NCI-H1417 (cell line): ENCODE measurements around the gene SENP6.
"Not testable (repeated sequence)": the region's sequence is repeated elsewhere in the genome, so short reads cannot be mapped to it uniquely, and the experiment has no call there.

Source experiments
- DNase-seq, 3 experiments: peaks; one replicate each; lab custom pipeline; 2025; lab: John Stamatoyannopoulos, UW

Gene SENP6

DNA sequence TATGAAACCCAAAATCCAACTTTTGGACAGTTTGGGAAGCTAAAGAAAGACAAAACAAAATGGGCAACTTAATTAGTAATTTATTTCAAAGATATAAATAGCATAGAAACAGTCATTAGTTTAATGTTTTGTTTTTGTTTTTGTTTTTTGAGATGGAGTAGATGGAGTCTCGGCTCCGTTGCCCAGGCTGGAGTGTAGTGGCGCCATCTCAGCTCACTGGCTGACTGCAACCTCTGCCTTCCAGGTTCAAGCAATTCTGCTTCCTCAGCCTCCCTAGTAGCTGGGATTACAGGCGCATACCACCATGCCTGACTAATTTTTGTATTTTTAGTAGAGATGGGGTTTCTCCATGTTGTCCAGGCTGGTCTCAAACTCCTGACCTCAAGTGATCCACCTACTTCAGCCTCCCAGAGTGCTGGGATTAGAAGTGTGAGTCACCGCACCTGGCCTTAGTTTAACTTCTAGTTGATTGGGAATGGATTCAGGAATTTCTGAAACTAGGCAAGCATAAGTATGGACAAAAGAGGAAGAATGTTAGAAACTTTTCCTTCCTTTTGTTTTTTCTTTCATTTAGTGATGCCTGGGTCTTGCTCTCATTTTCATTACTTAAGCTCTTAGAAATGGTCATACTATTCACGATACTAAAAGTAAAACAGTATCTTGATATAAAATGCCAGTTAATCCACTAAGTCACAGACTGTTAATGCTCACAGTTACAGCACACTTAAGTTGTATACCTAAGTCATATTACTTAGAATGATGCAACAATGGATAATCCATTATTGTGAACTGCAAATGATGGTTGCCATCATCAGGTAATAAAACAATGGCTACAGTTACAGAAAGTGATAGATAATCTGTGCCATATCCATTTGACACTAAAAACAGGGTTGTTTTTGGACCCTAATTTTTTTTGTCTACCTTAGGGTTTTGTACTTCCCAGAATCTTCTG is 8.2 kb downstream of the SENP6 start:
- DNase-seq = no peak

DNA sequence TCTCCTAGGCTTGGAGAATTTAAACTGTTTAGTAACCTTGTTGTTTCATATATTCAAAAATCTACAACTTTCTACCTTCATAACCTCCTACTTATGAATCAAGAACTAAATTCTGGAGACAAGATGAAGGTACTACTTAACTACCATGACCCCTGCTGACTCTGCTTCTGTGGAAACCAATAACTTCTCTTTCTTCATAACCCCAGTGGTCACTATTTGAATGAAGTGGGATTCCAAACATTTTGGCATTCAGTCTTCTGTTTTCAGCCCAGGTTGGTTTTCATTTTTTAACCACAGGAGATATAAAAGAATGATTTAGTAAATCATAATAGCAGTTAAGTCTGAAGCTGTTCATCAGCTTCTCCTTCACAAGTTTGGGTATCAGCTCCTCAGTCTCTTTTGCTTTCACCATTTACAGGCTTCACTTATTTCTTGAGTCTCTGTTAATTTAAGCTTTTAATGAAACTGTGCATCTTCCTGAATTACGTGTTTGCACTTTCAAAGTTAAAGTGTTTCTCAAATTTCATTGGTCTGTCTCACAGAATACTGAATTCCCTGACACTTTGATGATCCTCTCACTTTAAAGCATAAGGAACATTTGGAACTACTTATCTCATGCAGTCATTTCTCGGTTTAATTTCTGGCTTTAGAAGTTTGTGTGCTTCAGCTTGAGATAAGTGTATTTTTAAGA is 9.5 kb downstream of the SENP6 start:
- no peak for DNase-seq

DNA sequence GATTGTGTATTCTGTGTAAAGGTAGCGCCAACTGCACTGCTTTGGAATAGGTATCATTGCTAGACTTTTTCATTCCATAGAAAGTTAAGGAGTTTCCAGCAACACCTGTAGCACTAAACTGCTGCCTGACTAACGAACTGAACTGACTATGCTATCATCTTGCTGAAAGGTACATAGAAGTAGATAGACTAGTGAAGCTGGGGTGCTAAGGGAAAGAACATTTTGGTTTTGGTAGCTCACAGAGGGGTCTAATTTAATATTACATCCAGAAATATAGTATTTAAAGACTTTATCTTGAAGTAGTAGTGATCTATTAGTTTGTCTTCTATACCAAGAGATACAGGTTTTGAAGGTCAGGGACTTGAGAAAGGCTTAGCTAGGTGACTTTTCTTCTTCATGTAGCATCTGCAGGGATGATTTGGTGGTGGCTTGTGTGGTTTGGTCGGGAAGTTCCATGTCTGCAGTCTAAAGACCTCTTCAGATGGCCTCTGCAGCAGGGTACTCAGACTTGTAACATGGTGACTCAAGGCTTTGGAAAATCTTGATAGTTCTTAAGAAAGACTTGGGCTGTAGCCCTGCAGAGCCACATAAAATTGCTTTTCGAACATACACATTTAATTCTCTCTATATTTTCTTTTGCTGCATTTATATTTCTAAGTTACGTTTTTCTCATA is 10.2 kb downstream of the SENP6 start:
- no peak for DNase-seq

GRCh38 chr6:75612434-75612833 is 10.8 kb downstream of the SENP6 start:
- DNase-seq = no peak

DNA sequence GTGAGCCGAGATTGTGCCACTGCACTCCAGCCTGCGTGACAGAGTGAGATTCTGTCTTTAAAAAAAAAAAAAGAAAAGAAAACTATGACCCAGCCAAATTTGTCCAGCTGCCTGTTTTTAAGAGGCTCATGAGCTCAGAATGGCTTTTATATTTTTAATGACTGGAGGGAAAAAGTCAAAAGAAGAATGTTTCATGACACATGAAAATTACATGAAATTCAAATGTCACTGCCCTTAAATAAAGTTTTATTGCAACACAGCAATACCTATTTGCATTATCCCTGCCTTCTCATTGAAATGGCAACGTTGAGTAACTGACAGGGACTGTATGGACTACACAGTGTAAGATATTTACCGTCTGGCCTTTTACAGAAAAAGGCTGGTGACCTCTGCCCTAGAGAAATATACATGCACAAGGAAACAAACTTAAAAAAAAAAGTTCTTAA is 11.4 kb downstream of the SENP6 start:
- DNase-seq = no peak

- DNase-seq = no peak
Observed at GRCh38 chr6:75618437-75618836, 16.8 kb downstream of the SENP6 start.

DNA sequence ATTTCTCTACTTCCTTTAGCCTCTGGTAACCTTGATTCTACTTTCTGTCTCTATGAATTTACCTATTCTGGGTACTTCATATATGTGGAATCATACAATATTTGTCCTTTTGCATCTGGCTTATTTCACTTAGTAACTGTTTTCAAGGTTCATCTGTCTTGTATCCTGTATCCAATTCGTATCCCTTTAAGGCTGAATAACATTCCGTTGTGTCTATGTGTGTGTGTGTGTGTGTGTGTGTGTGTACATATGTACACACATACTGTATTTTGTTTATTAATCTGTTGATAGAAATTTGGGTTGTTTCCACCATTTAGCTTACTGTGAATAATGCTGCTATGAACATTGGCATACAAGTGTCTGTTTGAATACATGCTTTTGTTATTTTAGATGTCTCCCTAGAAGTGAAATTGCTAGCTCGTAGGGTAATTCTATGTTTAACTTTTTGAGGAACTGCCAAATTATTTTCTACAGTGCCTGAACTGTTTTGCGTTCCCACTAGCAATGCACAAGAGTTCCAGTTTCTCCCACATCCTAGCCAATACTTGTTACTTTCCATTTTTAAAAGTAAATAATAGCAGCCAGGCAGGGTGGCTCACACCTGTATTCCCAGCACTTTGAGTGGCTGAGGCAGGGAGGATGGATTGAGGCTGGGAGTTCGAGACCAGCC is 17.7 kb downstream of the SENP6 start:
- DNase-seq = no peak

GRCh38 chr6:75620381-75621304 is 19.0 kb downstream of the SENP6 start:
- no peak for DNase-seq

DNA sequence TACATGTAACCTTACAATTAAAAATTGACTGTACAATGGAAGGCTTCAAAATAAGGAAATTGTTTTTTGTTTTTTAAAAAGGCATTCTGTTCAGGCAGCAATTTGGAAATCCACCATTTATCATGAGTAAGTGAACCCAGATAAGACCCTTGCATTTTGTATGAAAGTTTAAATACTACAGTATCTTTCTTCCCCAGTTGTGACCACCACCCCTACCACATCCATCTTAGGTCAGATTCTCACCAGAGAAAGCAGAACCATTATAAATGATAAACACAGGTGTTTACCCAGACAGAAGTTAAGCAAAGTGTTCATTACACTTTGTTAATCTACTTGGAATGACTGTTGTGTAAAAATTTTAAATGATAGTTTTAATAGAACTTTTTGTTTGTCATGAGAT is 20.2 kb downstream of the SENP6 start:
- DNase-seq = no peak

- DNase-seq = no peak
Observed at GRCh38 chr6:75623491-75623890, 21.8 kb downstream of the SENP6 start.

- no peak for DNase-seq
Observed at GRCh38 chr6:75624335-75624734, 22.7 kb downstream of the SENP6 start.

- DNase-seq = no peak
Observed at GRCh38 chr6:75624988-75625387, 23.3 kb downstream of the SENP6 start.

- no peak for DNase-seq
Observed at GRCh38 chr6:75626561-75626960, 24.9 kb downstream of the SENP6 start.

GRCh38 chr6:75627708-75628107 is 26.0 kb downstream of the SENP6 start:
- DNase-seq = not testable (repeated sequence)

- DNase-seq = no peak
Observed at GRCh38 chr6:75631859-75632635, 30.4 kb downstream of the SENP6 start.

GRCh38 chr6:75633045-75633444 is 31.4 kb downstream of the SENP6 start:
- DNase-seq = no peak

DNA sequence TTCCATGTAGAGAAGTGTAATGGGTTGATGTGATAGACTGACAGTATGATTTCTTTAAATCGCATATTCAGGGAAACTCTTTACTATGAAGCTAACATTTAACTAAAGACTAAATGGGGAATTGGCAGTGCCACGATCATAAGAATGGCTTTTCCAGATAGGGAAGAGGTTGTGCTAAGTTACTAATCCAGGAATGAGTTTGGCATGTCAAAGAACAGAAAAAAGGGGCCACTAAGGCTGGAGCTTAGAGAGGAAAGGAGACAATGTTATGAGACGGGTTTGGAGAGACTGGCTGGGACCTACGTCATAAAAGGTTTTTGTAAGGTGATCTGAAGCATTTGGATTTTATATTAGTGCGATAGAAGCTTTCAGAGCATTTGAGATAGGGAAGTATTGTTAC is 40.6 kb downstream of the SENP6 start:
- DNase-seq = no peak

GRCh38 chr6:75643173-75643572 is 41.5 kb downstream of the SENP6 start:
- no peak for DNase-seq

- DNase-seq = no peak
Observed at GRCh38 chr6:75656479-75656878, 54.8 kb downstream of the SENP6 start.

DNA sequence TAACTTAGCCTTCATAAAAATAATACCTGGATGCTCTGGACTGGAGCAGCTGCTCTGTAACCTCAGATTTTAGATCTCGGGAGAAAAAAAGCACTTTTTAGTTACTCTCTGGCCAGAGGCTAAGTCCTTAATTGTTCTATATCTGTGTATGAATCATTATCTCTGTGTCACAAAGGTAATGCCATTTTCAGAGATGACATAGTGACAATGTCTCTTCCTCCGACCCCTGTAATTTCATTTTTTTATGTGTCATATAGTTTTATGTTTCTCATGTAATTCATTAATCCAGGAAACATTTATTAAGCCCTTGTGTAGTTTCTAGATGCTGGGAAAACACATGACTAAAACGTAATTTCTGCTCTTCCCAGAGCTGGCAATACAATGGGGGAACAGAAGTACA is 55.6 kb downstream of the SENP6 start:
- DNase-seq = no peak
